MM.1S (cell line): ENCODE data around the gene KATNBL1.
"Not testable (repeated sequence)": the region's sequence is repeated elsewhere in the genome, so short reads cannot be mapped to it uniquely, and the experiment has no call there.

ENCODE experiments used
- DNase-seq: peaks from one replicate; pipeline ENCODE4 v3.0.0-alpha.2; 2015
- H2AFZ ChIP-seq: fragments of 300-600 bp; sonication (generic); 2 replicates; pipeline ENCODE4 v1.6.0; 2016; ENCODE audit warnings: antibody characterized with exemption, low read length
- H3F3A ChIP-seq: fragments of 300-600 bp; sonication (generic); 2 replicates; pipeline ENCODE4 v1.6.1; 2016; ENCODE audit warnings: mild to moderate bottlenecking, antibody characterized with exemption, low read length, moderate library complexity, mixed read lengths; ENCODE audit not compliant: insufficient read depth
- H3K27ac ChIP-seq: fragments of 300-600 bp; sonication (generic); 2 replicates; pipeline ENCODE4 v1.5.1; 2016; ENCODE audit warnings: mild to moderate bottlenecking, low read length
- H3K27me3 ChIP-seq: fragments of 300-600 bp; sonication (generic); replicated peaks from 2 replicates; pipeline ENCODE4 v1.6.0; 2016; ENCODE audit warnings: low read length; ENCODE audit not compliant: insufficient read depth
- H3K36me3 ChIP-seq: fragments of 300-600 bp; sonication (generic); replicated peaks from 2 replicates; pipeline ENCODE4 v1.6.1; 2016; ENCODE audit warnings: mild to moderate bottlenecking, low read length, mixed read lengths; ENCODE audit not compliant: insufficient read depth
- H3K4me1 ChIP-seq: fragments of 300-600 bp; sonication (generic); 2 replicates; pipeline ENCODE4 v1.6.1; 2016; ENCODE audit warnings: low read length, mixed read lengths
- H3K4me2 ChIP-seq: fragments of 300-600 bp; sonication (generic); 2 replicates; pipeline ENCODE4 v1.6.0; 2016; ENCODE audit warnings: low read depth, low read length
- H3K4me3 ChIP-seq: fragments of 300-600 bp; sonication (generic); 2 replicates; pipeline ENCODE4 v1.5.1; 2016; ENCODE audit warnings: low read length, mixed read lengths
- H3K79me2 ChIP-seq: fragments of 300-600 bp; sonication (generic); 2 replicates; pipeline ENCODE4 v1.6.1; 2016; ENCODE audit warnings: mixed run types, low read length, mixed read lengths
- H3K9ac ChIP-seq: fragments of 300-600 bp; sonication (generic); 2 replicates; pipeline ENCODE4 v1.6.1; 2016; ENCODE audit warnings: low read length, mixed read lengths
- H3K9me2 ChIP-seq: fragments of 300-600 bp; sonication (generic); replicated peaks from 2 replicates; pipeline ENCODE4 v1.6.1; 2016; ENCODE audit warnings: mild to moderate bottlenecking, low read length, mixed read lengths; ENCODE audit not compliant: insufficient read depth
- H3K9me3 ChIP-seq: fragments of 300-600 bp; sonication (generic); replicated peaks from 2 replicates; pipeline ENCODE4 v1.6.1; 2016; ENCODE audit warnings: mild to moderate bottlenecking, low read length, mixed read lengths; ENCODE audit not compliant: insufficient read depth
- H4K20me1 ChIP-seq: fragments of 300-600 bp; sonication (generic); 2 replicates; pipeline ENCODE4 v1.6.1; 2016; ENCODE audit warnings: mild to moderate bottlenecking, low read length, moderate library complexity, mixed read lengths; ENCODE audit not compliant: insufficient read depth
- CTCF ChIP-seq: fragments of 300-600 bp; sonication (generic); IDR thresholded peaks from 2 replicates; pipeline ENCODE4 v1.5.1; 2016; ENCODE audit warnings: antibody characterized with exemption, low read length, mixed read lengths
- EZH2 ChIP-seq: fragments of 300-600 bp; sonication (generic); optimal IDR thresholded peaks from 2 replicates; pipeline ENCODE3; 2017; ENCODE audit warnings: low read depth, mild to moderate bottlenecking, antibody characterized with exemption, low read length, mixed read lengths
- EZH2phosphoT487 ChIP-seq: fragments of 300-600 bp; sonication (generic); IDR thresholded peaks from 2 replicates; pipeline ENCODE4 v1.6.1; 2018; ENCODE audit warnings: antibody characterized with exemption, low read length

KATNBL1 gene

GRCh38 chr15:34125945-34126344, 84.0 kb downstream of the KATNBL1 start:
- H3K4me2 ChIP-seq = no peak overlapping the region
- no peak overlapping the region for H3K27ac ChIP-seq
- no peak for TF ChIP-seq EZH2
- no peak for TF ChIP-seq CTCF
- TF ChIP-seq EZH2phosphoT487 = no peak
- H3K4me1 ChIP-seq = no peaks in the 10 kb centered on the region
- H2AFZ ChIP-seq = no peak overlapping the region
- H4K20me1 ChIP-seq = no peaks in the 10 kb centered on the region
- H3K9ac ChIP-seq = no peak overlapping the region
- H3K9me2 ChIP-seq = no peaks in the 10 kb centered on the region
- no peak for DNase-seq
- H3K27me3 ChIP-seq = no peaks in the 10 kb centered on the region
- no peaks in the 10 kb centered on the region for H3F3A ChIP-seq
- no peaks in the 10 kb centered on the region for H3K9me3 ChIP-seq
- no peaks in the 10 kb centered on the region for H3K79me2 ChIP-seq
- H3K36me3 ChIP-seq = no peaks in the 10 kb centered on the region
- H3K4me3 ChIP-seq = no peak overlapping the region

GRCh38 chr15:34124651-34125050, 85.2 kb downstream of the KATNBL1 start:
- Histone ChIP-seq H4K20me1 (no peaks in the 10 kb centered on the region), H3K9ac (no peak overlapping the region), H3K27me3 (no peaks in the 10 kb centered on the region), H3K27ac (no peak overlapping the region), H2AFZ (no peak overlapping the region), H3K36me3 (no peaks in the 10 kb centered on the region), H3K4me1 (no peaks in the 10 kb centered on the region), H3K4me2 (no peak overlapping the region), H3K4me3 (no peak overlapping the region), H3K9me3 (no peaks in the 10 kb centered on the region), H3K9me2 (no peaks in the 10 kb centered on the region), H3F3A (no peaks in the 10 kb centered on the region), H3K79me2 (no peaks in the 10 kb centered on the region)
- DNase-seq = no peak
- TF ChIP-seq CTCF (no peak), EZH2 (no peak), EZH2phosphoT487 (no peak)

GRCh38 chr15:34122771-34123183, 87.1 kb downstream of the KATNBL1 start:
- no peaks in the 10 kb centered on the region for H3K4me1 ChIP-seq
- no peaks in the 10 kb centered on the region for H4K20me1 ChIP-seq
- H3K36me3 ChIP-seq = no peaks in the 10 kb centered on the region
- no peaks in the 10 kb centered on the region for H3K9me2 ChIP-seq
- H3K4me2 ChIP-seq = no peak overlapping the region
- TF ChIP-seq CTCF = no peak
- no peak overlapping the region for H3K9ac ChIP-seq
- no peaks in the 10 kb centered on the region for H3K27me3 ChIP-seq
- no peak overlapping the region for H3K4me3 ChIP-seq
- H3K27ac ChIP-seq = no peak overlapping the region
- no peak for DNase-seq
- no peak overlapping the region for H2AFZ ChIP-seq
- no peaks in the 10 kb centered on the region for H3K79me2 ChIP-seq
- no peaks in the 10 kb centered on the region for H3K9me3 ChIP-seq
- H3F3A ChIP-seq = no peaks in the 10 kb centered on the region

GRCh38 chr15:34121786-34122185, 88.1 kb downstream of the KATNBL1 start:
- not testable (repeated sequence) for H3K4me2 ChIP-seq, H3K4me3 ChIP-seq, H3K79me2 ChIP-seq, H3K9me2 ChIP-seq, H3F3A ChIP-seq, DNase-seq, H3K27me3 ChIP-seq, H2AFZ ChIP-seq, H3K9ac ChIP-seq, H3K27ac ChIP-seq, H3K36me3 ChIP-seq, H3K9me3 ChIP-seq, H3K4me1 ChIP-seq, H4K20me1 ChIP-seq

- H3K79me2 ChIP-seq, H3K4me2 ChIP-seq, H3K27ac ChIP-seq, H3K9ac ChIP-seq, H3K4me1 ChIP-seq, H3K4me3 ChIP-seq, H3F3A ChIP-seq, H3K9me2 ChIP-seq, H2AFZ ChIP-seq, DNase-seq, H3K9me3 ChIP-seq, H4K20me1 ChIP-seq, H3K36me3 ChIP-seq, H3K27me3 ChIP-seq: not testable (repeated sequence)
These were observed 89.5 kb downstream of the KATNBL1 start for GRCh38 chr15:34120420-34120819.
